ENCODE results near the gene C16orf54.
"Not testable (repeated sequence)": the region's sequence is repeated elsewhere in the genome, so short reads cannot be mapped to it uniquely, and the experiment has no call there.

Gene C16orf54

GRCh38 chr16:29745853-29746345 lies at the start of gene C16orf54:
Gene C16orf54 (minus strand): TSS chr16:29745990. CDS start chr16:29744951, 1,039 bp downstream.
- DNase-seq, result peak; percentile 87

DNA sequence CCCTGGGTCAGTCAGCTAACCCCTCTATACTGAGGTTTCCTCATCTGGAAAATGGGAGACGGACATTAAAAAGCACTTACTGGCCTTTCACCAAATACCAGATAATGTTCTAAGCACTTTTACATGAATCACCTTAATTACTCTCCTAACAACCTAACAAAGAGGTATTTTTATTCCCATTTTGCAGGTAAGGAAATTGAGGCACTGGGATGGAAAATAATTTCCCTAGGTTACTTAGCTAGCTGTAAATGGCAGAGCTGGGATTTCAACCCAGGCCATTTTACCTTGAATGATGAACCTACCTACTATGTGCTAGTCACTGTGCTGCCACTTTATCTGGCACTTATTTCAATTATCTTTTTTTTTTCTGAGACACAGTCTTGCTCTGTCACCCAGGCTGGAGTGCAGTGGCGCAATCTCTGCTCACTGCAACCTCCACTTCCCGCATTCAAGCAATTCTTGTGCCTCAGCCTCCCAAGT lies 48.5 kb upstream of the C16orf54 start:
- no peak for DNase-seq

DNA sequence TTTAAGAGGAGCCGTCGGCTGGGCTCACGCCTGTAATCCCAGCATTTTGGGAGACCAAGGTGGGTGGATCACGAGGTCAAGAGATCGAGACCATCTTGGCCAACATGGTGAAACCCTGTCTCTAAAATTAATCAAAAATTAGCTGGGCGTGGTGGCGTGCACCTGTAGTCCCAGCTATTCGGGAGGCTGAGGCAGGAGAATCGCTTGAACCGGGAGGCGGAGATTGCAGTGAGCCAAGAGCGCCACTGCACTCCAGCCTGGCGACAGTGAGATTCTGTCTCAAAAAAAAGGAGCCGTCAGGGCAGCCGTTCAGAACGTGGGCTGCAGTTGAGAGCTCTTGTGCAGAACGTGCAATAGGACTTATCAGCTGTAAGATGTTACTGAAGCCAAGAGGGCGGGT lies 47.4 kb upstream of the C16orf54 start:
- not testable (repeated sequence) for DNase-seq

DNA sequence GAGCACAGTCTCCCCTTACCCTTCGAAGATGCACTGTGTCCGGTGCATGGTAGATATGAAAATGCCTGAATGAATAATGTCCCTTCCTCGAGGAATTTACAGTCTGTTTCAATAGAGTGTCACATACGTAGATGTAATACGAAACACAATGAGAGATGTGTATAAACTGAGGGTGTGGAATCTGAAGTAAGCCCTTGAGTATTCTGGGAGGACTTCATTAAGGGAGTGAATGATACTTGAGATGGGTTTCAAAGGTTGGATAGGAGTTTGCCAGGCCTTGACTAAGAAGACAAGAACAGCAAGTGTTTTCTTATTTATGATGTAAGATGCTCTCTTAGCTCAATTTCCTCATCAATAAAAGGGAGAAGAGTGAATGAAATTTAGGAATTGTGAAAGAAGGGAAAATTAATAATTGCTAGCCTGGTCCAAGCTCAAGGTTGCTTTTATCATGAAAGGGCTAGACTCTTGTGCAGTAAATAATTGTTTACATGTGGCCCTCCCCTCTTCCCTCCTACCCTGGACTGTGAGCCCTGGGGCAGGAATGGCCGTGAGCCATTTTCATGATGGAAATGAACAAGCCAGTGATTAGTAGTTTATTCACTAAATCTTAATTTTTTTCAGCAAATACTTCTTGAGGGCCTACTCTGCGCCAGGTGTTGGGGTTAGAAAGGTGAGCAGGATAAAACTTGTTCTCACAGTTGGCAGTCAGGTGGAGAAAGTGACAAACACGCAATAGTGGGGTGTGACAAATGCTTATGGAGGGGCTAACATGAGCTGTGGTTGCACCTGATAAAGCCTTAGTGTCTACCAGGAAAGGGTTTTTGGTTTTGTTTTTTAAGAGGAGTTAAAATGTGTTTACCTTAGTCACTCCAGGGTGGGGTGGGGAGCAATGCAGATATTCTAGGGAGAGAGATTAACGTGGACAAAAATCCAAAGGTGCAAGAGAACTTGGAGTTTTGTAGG lies 46.3 kb upstream of the C16orf54 start:
- no peak for DNase-seq

GRCh38 chr16:29790949-29791844 lies 45.4 kb upstream of the C16orf54 start:
- no peak for DNase-seq

DNA sequence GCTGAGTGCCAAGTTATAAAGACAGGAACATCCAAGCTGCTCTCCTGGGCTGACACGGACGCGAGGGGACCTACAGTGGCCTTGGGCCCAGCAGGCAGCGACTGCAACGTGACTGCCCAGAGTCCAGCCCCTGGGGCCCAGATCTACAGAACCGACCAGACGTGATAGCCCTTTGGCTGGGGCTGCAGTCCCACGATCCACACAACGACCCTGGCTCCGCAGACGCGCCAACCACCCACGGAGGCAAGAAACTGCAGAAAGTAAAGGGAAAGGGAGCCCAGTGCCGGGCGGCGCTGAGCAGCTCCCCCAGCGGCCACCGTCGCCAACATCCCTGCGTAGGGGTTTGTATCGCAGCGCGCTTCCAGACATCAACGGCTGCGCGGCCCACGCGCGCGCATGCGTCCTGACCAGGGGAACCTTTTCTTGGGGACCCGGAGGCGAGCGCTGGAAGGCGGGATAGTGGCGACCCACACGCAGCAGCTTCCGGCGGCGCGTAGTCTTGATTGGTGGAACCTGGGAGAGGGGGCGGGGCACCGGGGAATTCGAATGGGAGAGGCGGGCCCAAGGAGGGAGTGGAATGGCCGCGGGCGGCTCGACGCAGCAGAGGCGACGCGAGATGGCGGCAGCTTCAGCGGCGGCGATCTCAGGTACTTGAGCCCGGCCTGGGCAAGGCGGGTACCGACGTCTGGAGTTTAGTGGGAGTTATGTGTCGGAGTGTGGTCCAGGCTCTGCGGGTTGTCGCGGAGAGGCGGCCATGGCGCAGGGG lies 44.6 kb upstream of the C16orf54 start, which contains the start of gene KIF22:
Gene KIF22 (plus strand): TSS at position 569 of the 766 bp plus-strand sequence. CDS start 9 bp downstream, at position 578.
- peak; percentile 100 for DNase-seq

- no peak for DNase-seq
These were observed 44.0 kb upstream of the C16orf54 start for GRCh38 chr16:29789775-29790182.

DNA sequence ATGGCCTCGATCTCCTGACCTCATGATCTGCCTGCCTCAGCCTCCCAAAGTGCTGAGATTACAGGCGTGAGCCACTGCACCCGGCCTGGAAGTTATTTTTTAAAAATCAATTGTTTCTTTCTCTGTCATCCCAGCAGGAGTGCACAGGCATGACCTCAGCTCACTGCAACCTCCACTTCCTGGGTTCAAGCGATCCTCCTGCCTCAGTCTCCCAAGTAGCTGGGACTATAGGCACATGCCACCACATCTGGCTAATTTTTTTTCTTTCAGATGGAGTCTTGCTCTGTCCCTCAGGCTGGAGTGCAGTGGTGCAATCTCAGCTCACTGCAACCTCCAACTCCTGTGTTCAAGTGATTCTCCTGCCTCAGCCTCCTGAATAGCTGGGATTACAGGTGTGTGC lies 41.4 kb upstream of the C16orf54 start:
- DNase-seq, result not testable (repeated sequence)

DNA sequence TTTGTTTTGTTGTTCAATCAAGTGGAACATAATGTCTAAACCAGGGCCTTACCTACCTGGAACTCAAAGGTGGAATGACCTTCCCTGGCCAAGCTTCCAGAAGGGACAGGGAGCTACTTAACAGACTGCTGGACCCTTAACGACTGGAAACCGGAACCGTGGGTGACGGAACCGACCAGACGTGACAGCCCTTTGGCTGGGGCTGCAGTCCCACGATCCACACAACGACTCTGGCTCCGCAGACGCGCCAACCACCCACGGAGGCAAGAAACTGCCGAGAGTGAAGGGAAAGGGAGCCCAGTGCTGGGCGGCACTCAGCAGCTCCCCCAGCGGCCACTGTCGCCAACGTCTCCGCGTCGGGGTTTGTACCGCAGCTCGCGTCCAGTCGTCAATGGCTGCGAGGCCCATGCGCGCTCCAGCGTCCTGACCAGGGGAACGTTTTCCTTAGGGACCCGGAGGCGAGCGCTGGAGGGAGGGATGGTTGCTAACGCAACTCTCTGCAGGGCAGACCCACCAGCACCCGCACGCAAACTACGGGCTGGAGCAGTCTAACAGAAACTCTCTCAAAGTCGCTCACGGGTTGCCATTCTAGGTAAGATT lies 39.2 kb upstream of the C16orf54 start:
- DNase-seq, result peak; percentile 86

DNA sequence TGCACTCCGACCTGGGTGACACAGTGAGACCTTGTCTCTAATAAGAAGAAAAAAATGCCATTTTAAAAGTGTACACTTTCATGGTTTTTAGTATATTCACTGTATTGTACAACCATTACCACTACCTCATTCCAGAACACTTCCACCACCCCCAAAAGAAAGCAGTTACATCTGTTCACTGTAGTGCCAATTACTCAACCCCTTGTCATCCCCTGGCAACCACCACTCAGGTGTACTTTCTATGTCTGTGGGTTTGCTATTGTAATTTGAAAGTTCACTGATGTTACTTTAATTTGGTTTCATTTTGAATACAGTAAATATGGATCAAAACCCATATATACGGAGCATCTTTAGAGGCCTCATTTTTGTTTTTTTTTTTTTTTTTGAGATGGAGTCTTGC lies 38.4 kb upstream of the C16orf54 start:
- peak; percentile 58 for DNase-seq

- DNase-seq, result not testable (repeated sequence)
These were observed 37.5 kb upstream of the C16orf54 start for GRCh38 chr16:29783094-29783953.

- no peak for DNase-seq
These were observed 33.7 kb upstream of the C16orf54 start for GRCh38 chr16:29779474-29779873.

DNA sequence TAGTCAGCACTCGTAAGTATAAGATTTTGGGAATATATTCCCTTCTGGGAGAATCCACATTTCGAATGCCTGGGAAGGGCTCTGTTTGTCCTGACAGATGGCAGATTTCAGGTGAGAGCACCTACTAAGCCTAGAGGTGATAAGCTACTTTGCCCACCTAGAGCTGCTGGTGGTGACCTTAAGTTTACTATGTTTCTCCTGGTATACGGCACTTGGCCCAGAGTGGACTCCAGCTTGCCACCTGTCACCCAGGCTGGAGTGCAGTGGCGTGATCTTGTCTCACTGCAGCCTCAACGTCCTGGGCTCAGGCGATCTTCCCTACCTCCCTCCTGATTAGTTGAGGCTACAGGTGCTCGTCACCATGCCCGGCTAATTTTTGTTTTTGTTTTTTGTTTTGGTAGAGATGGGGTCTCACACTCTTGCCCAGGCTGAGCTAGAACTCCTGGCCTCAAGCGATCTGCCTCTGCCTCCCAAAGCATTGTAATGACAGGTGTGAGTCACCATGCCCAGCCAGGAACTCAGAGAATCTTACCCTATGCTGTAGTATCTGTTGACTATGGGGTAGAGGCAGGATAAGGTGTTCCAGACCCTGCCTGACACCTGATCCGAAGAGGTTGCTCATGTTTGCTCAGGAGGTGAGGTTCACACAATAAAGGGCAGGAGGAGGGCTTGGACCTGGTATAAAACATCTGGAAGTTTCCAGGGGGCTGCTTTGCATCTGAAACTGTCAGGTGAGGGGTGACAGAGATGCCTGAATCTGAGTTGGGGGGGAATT lies 32.0 kb upstream of the C16orf54 start, which contains the start of gene ZG16:
Gene ZG16 (plus strand): TSS at position 681 of the 775 bp plus-strand sequence. CDS start 1,011 bp downstream, outside the sequence.
- DNase-seq, result no peak

- no peak for DNase-seq
These were observed 30.1 kb upstream of the C16orf54 start for GRCh38 chr16:29775742-29776408.

- no peak for DNase-seq
These were observed 28.9 kb upstream of the C16orf54 start for GRCh38 chr16:29774730-29775129.

GRCh38 chr16:29772330-29772729 lies 26.5 kb upstream of the C16orf54 start:
- not testable (repeated sequence) for DNase-seq

- DNase-seq, result no peak
These were observed 24.6 kb upstream of the C16orf54 start for GRCh38 chr16:29770250-29770929.

DNA sequence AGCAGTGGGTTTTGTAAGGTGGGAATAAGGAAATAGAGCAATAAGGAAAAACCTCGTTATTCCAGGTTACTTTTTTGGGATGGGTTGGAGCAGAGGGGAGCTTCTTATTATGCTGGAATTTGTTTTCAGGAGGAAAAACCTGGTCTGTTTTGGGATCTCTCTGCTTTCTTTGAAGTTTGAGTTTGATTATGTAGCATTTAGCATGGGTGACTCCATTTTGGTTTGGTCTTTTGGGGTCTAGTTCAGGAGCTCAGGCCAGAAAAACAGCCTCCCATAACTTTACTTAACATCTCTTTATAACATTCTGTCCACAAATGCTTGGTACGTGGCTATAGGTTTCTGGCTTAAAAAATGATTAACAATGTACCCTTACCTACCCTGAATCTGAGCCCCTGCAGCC lies 23.7 kb upstream of the C16orf54 start:
- DNase-seq, result no peak

Measured in activated CD4-positive, alpha-beta T cell treated with anti-CD3 and anti-CD28 coated beads for 48 hours (primary cell).